Measurements from ENCODE around the gene RPGRIP1L. TPM values are rescaled to one million over a fixed set of nuclear protein-coding genes. Genes with fewer than 3 reads are reported as not detected.

RPGRIP1L gene
- total and polyA plus RNA-seq, 2 of the 8 experiments (the other 6 are each of a cell fraction or from before 2014, with no cell fraction given), result 4.0 to 13.7 TPM

GRCh38 chr16:53668869-53669268, 34.8 kb downstream of the RPGRIP1L start:
- no peak overlapping the region for H4K91ac ChIP-seq (replicated peaks; ENCODE audit: insufficient read length, low read length)
- no peak overlapping the region for H2BK20ac ChIP-seq (ENCODE audit: low read length)
- no peak overlapping the region for H3K4me2 ChIP-seq (ENCODE audit: insufficient read depth in 1 of 2, low read depth in 2 of 2, low read length in 2 of 2)
- H2AK5ac ChIP-seq (ENCODE audit: low read depth, low read length), result no peak overlapping the region
- H4K5ac ChIP-seq (ENCODE audit: insufficient read length, low read depth, low read length), result no peak overlapping the region
- no peak overlapping the region for H3K18ac ChIP-seq (ENCODE audit: extremely low read depth, low read length)
- H3K79me2 ChIP-seq (ENCODE audit: control insufficient read depth in 1 of 2, insufficient read depth in 2 of 2, low read length in 2 of 2), result no peaks in the 10 kb centered on the region
- 73% methylated on average over 2 of the region's 2 CpGs; no CpG with 5 or more reads in 1 of the 2 experiments for WGBS, 2 experiments (ENCODE audit: extremely low coverage in 1 of 2, insufficient coverage in 1 of 2, insufficient read length in 1 of 2, insufficient replicate concordance in 2 of 2, low coverage in 1 of 2, low lambda C conversion rate in 2 of 2, missing lambda C conversion rate in 1 of 2)
- no peak overlapping the region for H2BK12ac ChIP-seq (ENCODE audit: low read depth, low read length)
- no peak overlapping the region for H2AFZ ChIP-seq (ENCODE audit: low read length)
- no peaks in the 10 kb centered on the region; a peak in 1 of 7 replicates for H3K4me1 ChIP-seq (replicated peaks in 1 of 4; ENCODE audit: control insufficient read depth in 3 of 4, insufficient read depth in 4 of 4, low read length in 3 of 4)
- TF ChIP-seq PHF8 (conservative IDR thresholded peaks at IDR 0.05; ENCODE audit: low read depth, low read length) (no peak), NRF1 (IDR thresholded peaks at IDR 0.05; ENCODE audit: low read depth, low read length) (no peak), GTF2F1 (IDR thresholded peaks at IDR 0.05; ENCODE audit: borderline replicate concordance, low read depth, low read length) (no peak), FOSL1 (IDR thresholded peaks at IDR 0.05; ENCODE audit: insufficient read depth, low read depth, low read length) (no peak), BRCA1 (IDR thresholded peaks at IDR 0.05; ENCODE audit: low read depth, low read length) (no peak), MAX (IDR thresholded peaks at IDR 0.05) (no peak)
- DNase-seq (ENCODE audit: low read depth in 1 of 2, low spot score in 2 of 2) (no peak), FAIRE-seq (no peak)
- H3K4me3 ChIP-seq (ENCODE audit: extremely low read depth in 1 of 4, insufficient read depth in 2 of 4, low read depth in 3 of 4, low read length in 4 of 4), result no peak overlapping the region
- no peak overlapping the region for H3K4ac ChIP-seq (replicated peaks; ENCODE audit: insufficient read length, low read depth, low read length)
- no peaks in the 10 kb centered on the region for H3K27me3 ChIP-seq (replicated peaks in 1 of 4; ENCODE audit: control insufficient read depth in 3 of 4, extremely low read depth in 1 of 4, insufficient read depth in 3 of 4, low read length in 3 of 4)
- H3K23me2 ChIP-seq (ENCODE audit: low read depth, low read length), result no peaks in the 10 kb centered on the region
- H2BK15ac ChIP-seq (ENCODE audit: low read length), result no peak overlapping the region
- H4K8ac ChIP-seq (ENCODE audit: extremely low read depth, insufficient read depth, low read length), result no peak overlapping the region
- H3K9ac ChIP-seq (replicated peaks in 1 of 4; ENCODE audit: extremely low read depth in 1 of 4, low read depth in 3 of 4, low read length in 3 of 4), result no peak overlapping the region
- H4K20me1 ChIP-seq (replicated peaks in 1 of 2; ENCODE audit: control insufficient read depth in 1 of 2, insufficient read depth in 2 of 2, low read length in 2 of 2), result no peaks in the 10 kb centered on the region
- H2BK5ac ChIP-seq (ENCODE audit: low read depth, low read length), result no peak overlapping the region
- no peak overlapping the region for H3K23ac ChIP-seq (ENCODE audit: insufficient read length)
- no peak overlapping the region for H2BK120ac ChIP-seq (replicated peaks; ENCODE audit: low read depth, low read length)
- ChIA-PET POLR2A (ENCODE audit: partially characterized antibody) (no interaction called here), CTCF (ENCODE audit: partially characterized antibody) (no interaction called here)
- no peak overlapping the region for H3K27ac ChIP-seq (ENCODE audit: low read depth, low read length)
- no peak overlapping the region for H3K14ac ChIP-seq (ENCODE audit: insufficient read length)
- H3K79me1 ChIP-seq (ENCODE audit: low read depth, low read length), result no peaks in the 10 kb centered on the region
- H3K56ac ChIP-seq (replicated peaks; ENCODE audit: insufficient read length, low read depth, low read length), result no peak overlapping the region
- no peaks in the 10 kb centered on the region for H3K36me3 ChIP-seq (ENCODE audit: control insufficient read depth in 2 of 4, insufficient read depth in 4 of 4, low read length in 3 of 4)
- H3K9me3 ChIP-seq (ENCODE audit: insufficient read depth in 2 of 2, low read depth in 1 of 2, low read length in 1 of 2), result no peaks in the 10 kb centered on the region

All from H1 (cell line).